HUES64 (cell line): ENCODE measurements around the gene ZBTB8A.
"Not testable (repeated sequence)": the region's sequence is repeated elsewhere in the genome, so short reads cannot be mapped to it uniquely, and the experiment has no call there.

ENCODE experiments used
- H3K27ac ChIP-seq: 2 replicates; pipeline ENCODE4 v1.7.0; 2013; ENCODE audit warnings: low read depth, low read length, inconsistent platforms
- H3K27me3 ChIP-seq: 2 replicates; pipeline ENCODE4 v1.6.1; 2013; ENCODE audit warnings: mild to moderate bottlenecking, low read length; ENCODE audit not compliant: insufficient read depth
- H3K36me3 ChIP-seq: 2 replicates; pipeline ENCODE4 v1.6.1; 2013; ENCODE audit warnings: mild to moderate bottlenecking, low read length; ENCODE audit not compliant: insufficient read depth
- H3K4me1 ChIP-seq: 2 replicates; pipeline ENCODE4 v1.6.1; 2013; ENCODE audit warnings: mild to moderate bottlenecking, low read length, moderate library complexity; ENCODE audit not compliant: insufficient read depth
- H3K4me3 ChIP-seq: 2 replicates; pipeline ENCODE4 v1.5.1; 2013; ENCODE audit warnings: mild to moderate bottlenecking, low read length, moderate library complexity
- H3K9ac ChIP-seq: 2 replicates; pipeline ENCODE4 v1.6.1; 2013; ENCODE audit warnings: mild to moderate bottlenecking, low read depth, low read length
- H3K9me3 ChIP-seq: 2 replicates; pipeline ENCODE4 v1.6.1; 2013; ENCODE audit warnings: low read depth, low read length; ENCODE audit not compliant: insufficient read depth
- WGBS: fragments of 150-250, 120-280 bp; methylation state at CpG from one replicate; pipeline ENCODE4 v1.1.7; 2013; ENCODE audit warnings: missing lambda C conversion rate; 5-methylcytosine and 5-hydroxymethylcytosine counted together

Gene ZBTB8A

GRCh38 chr1:32536764-32537163, 2.5 kb upstream of the ZBTB8A start:
- peaks cover 9% of the 10 kb centered on the region; the same call in 1 of the 2 replicates for H3K27me3 ChIP-seq
- peaks cover 6% of the 10 kb centered on the region; the same call in 1 of the 2 replicates for H3K4me1 ChIP-seq
- no peak overlapping the region for H3K4me3 ChIP-seq
- WGBS: 86% methylated on average over 3 of the region's 3 CpGs
- H3K27ac ChIP-seq: no peak overlapping the region
- H3K9ac ChIP-seq: no peak overlapping the region
- no peaks in the 10 kb centered on the region; the same call in 1 of the 2 replicates for H3K36me3 ChIP-seq
- H3K9me3 ChIP-seq: no peaks in the 10 kb centered on the region

GRCh38 chr1:32539584-32540571, 651 bp downstream of the ZBTB8A start:
- H3K36me3 ChIP-seq: no peaks in the 10 kb centered on the region; the same call in 1 of the 2 replicates
- peaks cover 9% of the 10 kb centered on the region; the same call in 1 of the 2 replicates for H3K27me3 ChIP-seq
- peaks cover 6% of the 10 kb centered on the region; the same call in 1 of the 2 replicates for H3K4me1 ChIP-seq
- peak overlapping the region; percentile 69 for H3K4me3 ChIP-seq
- WGBS: 2% methylated on average over 100 of the region's 102 CpGs
- H3K9me3 ChIP-seq: no peaks in the 10 kb centered on the region
- peak overlapping the region; percentile 87 for H3K9ac ChIP-seq
- peak overlapping the region; percentile 57; the same call in 1 of the 2 replicates for H3K27ac ChIP-seq

DNA sequence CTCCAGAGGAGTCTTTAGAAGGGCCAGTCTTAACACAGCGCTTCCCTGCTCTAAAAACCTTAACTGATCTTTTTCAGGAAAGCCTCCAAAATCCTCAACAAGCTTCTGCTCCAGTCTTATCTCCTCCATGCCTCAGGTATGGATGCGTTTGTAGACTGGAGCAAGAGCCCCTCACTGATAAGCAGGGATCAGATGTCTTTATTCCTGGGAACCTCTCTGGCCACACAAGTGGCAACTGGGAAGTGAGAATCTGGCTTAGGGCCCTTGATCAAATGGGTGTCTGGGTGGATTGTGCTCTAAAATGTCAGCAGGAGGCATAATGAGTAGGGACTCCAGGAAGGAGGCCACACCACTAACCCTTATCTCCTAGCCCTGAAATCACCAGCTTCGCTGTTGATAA, 1.4 kb downstream of the ZBTB8A start:
- Histone ChIP-seq H3K4me1 (peaks cover 8% of the 10 kb centered on the region; the same call in 1 of the 2 replicates), H3K9ac (peak overlapping the region; percentile 87; the same call in 1 of the 2 replicates), H3K36me3 (no peaks in the 10 kb centered on the region; the same call in 1 of the 2 replicates), H3K4me3 (peak overlapping the region; percentile 69), H3K27me3 (peaks cover 9% of the 10 kb centered on the region; the same call in 1 of the 2 replicates), H3K27ac (no peak overlapping the region), H3K9me3 (no peaks in the 10 kb centered on the region)
- WGBS: 60% methylated on average over 2 of the region's 3 CpGs

- H3K27me3 ChIP-seq: peaks cover 9% of the 10 kb centered on the region; the same call in 1 of the 2 replicates
- H3K27ac ChIP-seq: no peak overlapping the region
- 0 out of 2 replicates have a peak overlapping the region, but pooled peaks have one; percentile 69 for H3K4me3 ChIP-seq
- peaks cover 8% of the 10 kb centered on the region; the same call in 1 of the 2 replicates for H3K4me1 ChIP-seq
- WGBS: 90% methylated on average over 2 of the region's 2 CpGs
- no peaks in the 10 kb centered on the region for H3K9me3 ChIP-seq
- no peaks in the 10 kb centered on the region; the same call in 1 of the 2 replicates for H3K36me3 ChIP-seq
- no peak overlapping the region for H3K9ac ChIP-seq
These were observed 1.9 kb downstream of the ZBTB8A start for GRCh38 chr1:32541064-32541566.

- Histone ChIP-seq H3K27ac (no peak overlapping the region), H3K36me3 (no peaks in the 10 kb centered on the region; the same call in 1 of the 2 replicates), H3K4me1 (0 out of 2 replicates have a peak, but pooled peaks cover 3% of the 10 kb centered on the region), H3K27me3 (no peaks in the 10 kb centered on the region), H3K4me3 (no peak overlapping the region), H3K9ac (no peak overlapping the region), H3K9me3 (no peaks in the 10 kb centered on the region)
- 94% methylated on average over 4 of the region's 4 CpGs for WGBS
These were observed 7.4 kb downstream of the ZBTB8A start for GRCh38 chr1:32546611-32547010.

DNA sequence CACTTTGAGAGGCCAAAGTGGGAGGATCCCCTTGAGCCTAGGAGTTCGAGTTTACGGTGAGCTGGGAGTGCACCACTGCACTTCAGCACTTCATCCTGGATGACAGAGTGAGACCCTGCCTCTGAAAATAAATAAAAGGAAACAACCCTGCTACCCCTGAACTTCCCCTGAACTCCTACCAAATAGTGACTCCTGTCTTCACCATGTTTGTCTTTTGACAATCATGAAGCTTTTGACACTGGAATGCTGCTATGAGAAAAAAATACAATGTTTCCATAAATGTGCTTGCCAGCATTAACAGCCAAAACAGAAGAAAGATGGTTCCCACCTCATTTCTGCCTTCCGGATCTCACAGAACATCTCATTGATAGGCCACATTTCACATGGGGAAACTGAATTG, 10.4 kb downstream of the ZBTB8A start:
- Histone ChIP-seq H3K4me3 (no peak overlapping the region), H3K27me3 (no peaks in the 10 kb centered on the region), H3K9me3 (no peaks in the 10 kb centered on the region), H3K27ac (no peak overlapping the region), H3K36me3 (peaks cover 8% of the 10 kb centered on the region; the same call in 1 of the 2 replicates), H3K9ac (no peak overlapping the region), H3K4me1 (0 out of 2 replicates have a peak, but pooled peaks cover 3% of the 10 kb centered on the region)
- WGBS: 90% methylated on average over 3 of the region's 3 CpGs

GRCh38 chr1:32554288-32554687, 15.1 kb downstream of the ZBTB8A start:
- H3K36me3 ChIP-seq: peaks cover 26% of the 10 kb centered on the region
- H3K9me3 ChIP-seq: no peaks in the 10 kb centered on the region
- no peaks in the 10 kb centered on the region for H3K27me3 ChIP-seq
- H3K4me3 ChIP-seq: no peak overlapping the region
- no peaks in the 10 kb centered on the region for H3K4me1 ChIP-seq
- H3K9ac ChIP-seq: no peak overlapping the region
- H3K27ac ChIP-seq: no peak overlapping the region
- WGBS: 100% methylated on average over 2 of the region's 3 CpGs

DNA sequence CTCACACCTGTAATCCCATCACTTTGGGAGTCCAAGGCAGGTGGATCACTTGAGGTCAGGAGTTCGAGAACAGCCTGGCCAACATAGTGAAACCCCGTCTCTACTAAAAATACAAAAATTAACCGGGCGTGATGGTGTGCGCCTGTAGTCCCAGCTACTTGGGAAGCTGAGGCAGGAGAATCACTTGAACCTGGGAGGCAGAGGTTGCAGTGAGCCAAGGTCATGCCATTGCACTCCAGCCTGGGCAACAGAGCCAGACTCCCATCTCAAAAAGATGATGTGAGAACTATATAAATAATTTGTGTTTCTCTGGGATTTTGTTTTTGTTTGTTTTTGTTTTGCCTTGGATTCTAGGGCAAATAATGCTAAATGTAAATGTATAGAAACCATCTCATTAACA, 17.8 kb downstream of the ZBTB8A start:
- not testable (repeated sequence) for H3K4me1 ChIP-seq, H3K4me3 ChIP-seq, H3K9me3 ChIP-seq, H3K27ac ChIP-seq, H3K9ac ChIP-seq, H3K27me3 ChIP-seq
- WGBS: 96% methylated on average over 5 of the region's 5 CpGs
- H3K36me3 ChIP-seq: peaks cover 34% of the 10 kb centered on the region

- peaks cover 35% of the 10 kb centered on the region for H3K36me3 ChIP-seq
- H3K4me3 ChIP-seq: no peak overlapping the region
- WGBS: 86% methylated on average over 1 of the region's 1 CpG
- H3K27ac ChIP-seq: no peak overlapping the region
- no peak overlapping the region for H3K9ac ChIP-seq
- no peaks in the 10 kb centered on the region for H3K27me3 ChIP-seq
- no peaks in the 10 kb centered on the region for H3K9me3 ChIP-seq
- H3K4me1 ChIP-seq: no peaks in the 10 kb centered on the region
These were observed 18.6 kb downstream of the ZBTB8A start for GRCh38 chr1:32557812-32558211.

DNA sequence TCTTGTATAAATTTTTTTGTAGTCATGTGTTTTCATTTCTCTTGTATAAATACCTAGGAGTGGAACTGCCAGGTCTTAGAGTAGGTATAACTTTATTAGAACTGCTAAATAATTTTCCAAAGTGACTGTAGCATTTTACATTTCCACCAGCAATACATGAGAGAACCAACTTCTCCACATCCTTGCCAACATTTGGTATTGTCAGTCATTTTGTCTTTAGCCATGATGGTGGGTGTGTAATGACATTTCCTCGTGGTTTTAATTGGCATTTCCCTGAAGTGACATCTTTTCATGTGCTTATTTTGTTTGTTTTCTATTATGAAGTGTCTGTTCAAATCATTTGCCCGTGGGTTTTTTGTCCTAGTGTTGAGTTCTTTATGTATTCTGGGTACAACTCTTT, 29.7 kb downstream of the ZBTB8A start:
- Histone ChIP-seq H3K27ac (no peak overlapping the region), H3K27me3 (no peaks in the 10 kb centered on the region), H3K9ac (no peak overlapping the region), H3K4me1 (no peaks in the 10 kb centered on the region), H3K4me3 (no peak overlapping the region), H3K9me3 (no peaks in the 10 kb centered on the region), H3K36me3 (peaks cover 12% of the 10 kb centered on the region)
- WGBS: 87% methylated on average over 2 of the region's 2 CpGs
